Mammary epithelial cell (primary cell): ENCODE measurements around the gene MT4.

Experiments
- EZH2 ChIP-seq: IDR thresholded peaks from 2 replicates; pipeline ENCODE4 v1.6.1; 2012; ENCODE audit warnings: low read length, inconsistent platforms, borderline replicate concordance
- TF ChIP-seq, protein P1 (sequence below), 2 donors: IDR thresholded peaks in 1 of 2; conservative IDR thresholded peaks in 1 of 2; 2 replicates each; pipeline ENCODE4 v1.5.1; 2011 to 2012; ENCODE audit warnings: inconsistent platforms in 2 of 2, low read length in 2 of 2, mild to moderate bottlenecking in 2 of 2, control low read depth in 1 of 2, low read depth in 1 of 2; ENCODE audit not compliant: insufficient read depth in 1 of 2; ENCODE audit errors: extremely low read depth in 1 of 2

DNA sequence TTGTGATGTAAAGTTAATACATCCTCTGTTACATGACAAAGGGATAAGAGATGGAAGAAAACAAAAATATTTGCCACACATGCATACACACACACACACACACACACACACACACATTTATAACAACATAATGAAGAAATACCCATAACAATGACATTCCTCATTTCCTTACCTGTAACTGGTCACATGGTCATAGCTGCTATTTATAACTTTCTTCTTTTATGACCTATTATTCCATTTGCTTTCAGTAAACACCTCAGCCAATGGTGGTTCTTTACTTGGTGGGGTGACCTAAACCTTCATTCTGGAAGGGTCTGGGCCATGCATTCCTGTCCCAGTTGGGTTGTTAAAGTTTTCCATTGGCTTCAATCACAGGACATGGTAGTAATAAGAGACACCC lies 48.8 kb downstream of the MT4 start:
- TF ChIP-seq, protein P1, sequence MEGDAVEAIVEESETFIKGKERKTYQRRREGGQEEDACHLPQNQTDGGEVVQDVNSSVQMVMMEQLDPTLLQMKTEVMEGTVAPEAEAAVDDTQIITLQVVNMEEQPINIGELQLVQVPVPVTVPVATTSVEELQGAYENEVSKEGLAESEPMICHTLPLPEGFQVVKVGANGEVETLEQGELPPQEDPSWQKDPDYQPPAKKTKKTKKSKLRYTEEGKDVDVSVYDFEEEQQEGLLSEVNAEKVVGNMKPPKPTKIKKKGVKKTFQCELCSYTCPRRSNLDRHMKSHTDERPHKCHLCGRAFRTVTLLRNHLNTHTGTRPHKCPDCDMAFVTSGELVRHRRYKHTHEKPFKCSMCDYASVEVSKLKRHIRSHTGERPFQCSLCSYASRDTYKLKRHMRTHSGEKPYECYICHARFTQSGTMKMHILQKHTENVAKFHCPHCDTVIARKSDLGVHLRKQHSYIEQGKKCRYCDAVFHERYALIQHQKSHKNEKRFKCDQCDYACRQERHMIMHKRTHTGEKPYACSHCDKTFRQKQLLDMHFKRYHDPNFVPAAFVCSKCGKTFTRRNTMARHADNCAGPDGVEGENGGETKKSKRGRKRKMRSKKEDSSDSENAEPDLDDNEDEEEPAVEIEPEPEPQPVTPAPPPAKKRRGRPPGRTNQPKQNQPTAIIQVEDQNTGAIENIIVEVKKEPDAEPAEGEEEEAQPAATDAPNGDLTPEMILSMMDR (conservative IDR thresholded peaks at IDR 0.05 in 1 of 2, IDR thresholded peaks at IDR 0.05 in 1 of 2; ENCODE audit: extremely low read depth in 1 of 2, insufficient read depth in 1 of 2, low read depth in 1 of 2, low read length in 2 of 2): no peak
- TF ChIP-seq EZH2: no peak
